Endothelial cell of umbilical vein (primary cell): ENCODE results near the gene MMP28. TPM values are rescaled to one million over a fixed set of nuclear protein-coding genes. Genes with fewer than 3 reads are reported as not detected.

Experiments
- BruUV-seq: library from RNA; stranded (reverse); fragments of 400-500 nt; replicated peaks from 2 replicates; lab custom pipeline; 2021; lab: Mats Ljungman, UMichigan
- CTCF ChIA-PET: fragments of 300-600, 350-600 bp; sonication (Branson Sonifier 250); formaldehyde crosslinking; loops from one replicate; lab custom pipeline; 2021; ENCODE audit warnings: antibody characterized with exemption, inconsistent platforms; lab: Charles Lee
- POLR2A ChIA-PET: fragments of 300-600, 350-600 bp; sonication (Branson Sonifier 250); formaldehyde crosslinking; loops from one replicate; lab custom pipeline; 2021; ENCODE audit warnings: antibody characterized with exemption, inconsistent platforms; lab: Charles Lee
- DNase-seq: peaks from one replicate; pipeline ENCODE4 v3.0.0-alpha.2; 2011; ENCODE audit warnings: low read depth, low spot score
- FAIRE-seq: peaks from 2 replicates; lab custom pipeline; 2011; peaks lifted over from hg19 to GRCh38; lab: Jason Lieb, UNC
- H2AFZ ChIP-seq: 2 replicates; pipeline ENCODE4 v1.6.0; 2012; ENCODE audit warnings: low read depth, low read length, control low read depth, inconsistent platforms
- H3K27ac ChIP-seq: 2 replicates; pipeline ENCODE4 v1.5.1; 2011; ENCODE audit warnings: low read depth, mild to moderate bottlenecking, control low read depth, low read length, moderate library complexity; ENCODE audit not compliant: insufficient read depth
- H3K27me3 ChIP-seq, 2 experiments: 2 replicates each; pipeline versions ENCODE4 v1.6.0 to v1.6.1; 2011; ENCODE audit warnings: low read length in 2 of 2, mixed read lengths in 1 of 2; ENCODE audit not compliant: control insufficient read depth in 2 of 2, insufficient read depth in 2 of 2
- H3K36me3 ChIP-seq, 2 experiments: 2 replicates in 1 of 2; 3 replicates in 1 of 2; pipeline ENCODE4 v1.5.1; 2011; ENCODE audit warnings: low read length in 2 of 2, mild to moderate bottlenecking in 1 of 2, moderate library complexity in 1 of 2; ENCODE audit not compliant: control insufficient read depth in 2 of 2, insufficient read depth in 2 of 2; ENCODE audit errors: extremely low read depth in 1 of 2
- H3K4me1 ChIP-seq: 3 replicates; pipeline ENCODE4 v1.5.1; 2011; ENCODE audit warnings: mild to moderate bottlenecking, low read length; ENCODE audit not compliant: control insufficient read depth, insufficient read depth; ENCODE audit errors: extremely low read depth
- H3K4me2 ChIP-seq: 2 replicates; pipeline ENCODE4 v1.6.1; 2011; ENCODE audit warnings: low read length, control low read depth, mixed read lengths; ENCODE audit not compliant: insufficient read depth
- H3K4me3 ChIP-seq, 3 experiments: fragments of 200-600 bp in 1 of 3; sonication (generic), shearing (Covaris generic) in 1 of 3; replicated peaks in 1 of 3; 2 replicates each; pipeline ENCODE4 v1.5.1; 2011 to 2016; ENCODE audit warnings: control low read depth in 3 of 3, low read length in 3 of 3, mild to moderate bottlenecking in 2 of 3, inconsistent platforms in 1 of 3, low read depth in 1 of 3, moderate library complexity in 1 of 3; ENCODE audit not compliant: insufficient read depth in 1 of 3
- H3K79me2 ChIP-seq: 2 replicates; pipeline ENCODE4 v1.6.0; 2012; ENCODE audit warnings: low read length, inconsistent platforms; ENCODE audit not compliant: control insufficient read depth, insufficient read depth
- H3K9ac ChIP-seq: replicated peaks from 2 replicates; pipeline ENCODE3; 2011; ENCODE audit warnings: low read length, control low read depth; ENCODE audit not compliant: insufficient read depth; ENCODE audit errors: extremely low read depth
- H3K9me1 ChIP-seq: replicated peaks from 3 replicates; pipeline ENCODE4 v1.6.0; 2011; ENCODE audit warnings: mild to moderate bottlenecking, low read length; ENCODE audit not compliant: control insufficient read depth, insufficient read depth; ENCODE audit errors: extremely low read depth
- H3K9me3 ChIP-seq: replicated peaks from 2 replicates; pipeline ENCODE4 v1.5.1; 2012; ENCODE audit warnings: low read length, inconsistent platforms; ENCODE audit not compliant: control insufficient read depth, insufficient read depth
- H4K20me1 ChIP-seq: replicated peaks from 2 replicates; pipeline ENCODE3; 2011; ENCODE audit warnings: mild to moderate bottlenecking, low read length; ENCODE audit not compliant: control insufficient read depth, insufficient read depth; ENCODE audit errors: extremely low read depth
- CTCF ChIP-seq, 2 donors: IDR thresholded peaks; 1 replicate in 1 of 2; 2 replicates in 1 of 2; pipeline ENCODE4 v1.5.1; 2011; ENCODE audit warnings: low read length in 2 of 2, mild to moderate bottlenecking in 2 of 2, moderate library complexity in 2 of 2, control low read depth in 1 of 2, inconsistent platforms in 1 of 2, low read depth in 1 of 2; ENCODE audit not compliant: insufficient read depth in 1 of 2; ENCODE audit errors: extremely low read depth in 1 of 2
- EZH2 ChIP-seq: IDR thresholded peaks from 2 replicates; pipeline ENCODE4 v1.6.1; 2012; ENCODE audit warnings: borderline replicate concordance, low read depth, mild to moderate bottlenecking, moderate library complexity, low read length, inconsistent platforms; ENCODE audit not compliant: severe bottlenecking
- FOS ChIP-seq: IDR thresholded peaks from 2 replicates; pipeline ENCODE4 v1.6.1; 2011; ENCODE audit warnings: mild to moderate bottlenecking, low read length, moderate library complexity, borderline replicate concordance; ENCODE audit not compliant: insufficient read depth
- GATA2 ChIP-seq: IDR thresholded peaks from 2 replicates; pipeline ENCODE4 v1.7.0; 2011; ENCODE audit warnings: low read depth, mild to moderate bottlenecking, moderate library complexity, mixed read lengths, low read length; ENCODE audit not compliant: insufficient read length, insufficient read depth
- JUN ChIP-seq: IDR thresholded peaks from 2 replicates; pipeline ENCODE4 v1.6.1; 2011; ENCODE audit warnings: borderline replicate concordance, low read depth; ENCODE audit not compliant: insufficient read length, insufficient read depth
- MAX ChIP-seq: IDR thresholded peaks from 2 replicates; pipeline ENCODE4 v1.6.1; 2011; ENCODE audit not compliant: insufficient read depth, insufficient read length
- MYC ChIP-seq: IDR thresholded peaks from one replicate; pipeline ENCODE4 v1.6.1; 2011; ENCODE audit warnings: mild to moderate bottlenecking, low read depth, low read length
- POLR2A ChIP-seq: IDR thresholded peaks from 2 replicates; pipeline ENCODE4 v1.6.1; 2012; ENCODE audit warnings: low read depth, mild to moderate bottlenecking, control low read depth, low read length
- POLR2AphosphoS5 ChIP-seq: IDR thresholded peaks from 2 replicates; pipeline ENCODE4 v1.6.1; 2012; ENCODE audit warnings: low read depth, mild to moderate bottlenecking, control low read depth, low read length, moderate library complexity; ENCODE audit not compliant: insufficient read depth
- dilution Hi-C: fragments of 300-500 bp; cut with MboI; formaldehyde crosslinking; loops from one replicate; pipeline ENCODE4 v1.15.0; 2019; ENCODE audit warnings: low sequenced_read_pairs; ENCODE audit not compliant: extremely low pct_ligation_motif_present
- intact Hi-C: fragments of 100-400 bp; cut with micrococcal nuclease; formaldehyde crosslinking; loops from one replicate; pipeline ENCODE4 v1.10.0; 2022
- polyA plus RNA-seq, 4 experiments: library from polyadenylated mRNA; depleted of rRNA in 3 of 4; stranded (reverse) in 3 of 4; unstranded in 1 of 4; fragments of >200 nt; gene quantifications; 2 replicates each; pipeline versions ENCODE4 v1.2.1 to v1.2.3, GENCODE V29; 2011 to 2012; ENCODE audit warnings: missing spikeins in 1 of 4
- total RNA-seq: library from RNA; stranded (reverse); gene quantifications from 2 replicates; pipeline ENCODE4 v1.2.3, GENCODE V29; 2021

MMP28 gene
- total and polyA plus RNA-seq, 2 donors (not counting 3 experiments of a cell fraction or from before 2014, with no cell fraction given): 6.1 to 7.1 TPM

- Histone ChIP-seq H2AFZ (no peak overlapping the region), H4K20me1 (no peaks in the 10 kb centered on the region), H3K4me2 (no peak overlapping the region), H3K4me3 (peak overlapping the region in 1 of 3 experiments; percentile 44), H3K27ac (no peak overlapping the region), H3K27me3 (peaks cover 3 to 11% of the 10 kb centered on the region in 2 experiments), H3K9me1 (no peaks in the 10 kb centered on the region), H3K79me2 (no peaks in the 10 kb centered on the region), H3K9me3 (no peaks in the 10 kb centered on the region), H3K9ac (no peak overlapping the region), H3K4me1 (peaks cover 4% of the 10 kb centered on the region), H3K36me3 (no peaks in the 10 kb centered on the region)
- DNase-seq (no peak), FAIRE-seq (no peak)
- POLR2A ChIA-PET: no interaction called here
- BruUV-seq: no TSS peak
- intact Hi-C loops (no loop called here), dilution Hi-C loops (loop anchor here (25.0 kb wide), 1 partner anchor 120 kb away; no protein-coding TSS in a partner anchor)
- TF ChIP-seq POLR2AphosphoS5 (no peak), EZH2 (peak; percentile 52)
- CTCF ChIA-PET: interaction anchor here (0.7 to 2.1 kb wide), 6 partner anchors 10 to 119 kb away, joined by 3 to 16 read pairs (median 6); no protein-coding TSS in a partner anchor
Measured at GRCh38 chr17:35731917-35732805, 63.3 kb downstream of the MMP28 start.

GRCh38 chr17:35731239-35731916 lies 64.1 kb downstream of the MMP28 start, which contains the start of gene RASL10B:
Gene RASL10B, plus strand, starts transcription at chr17:35731639. Its CDS starts 3,546 bp downstream, at chr17:35735185.
- intact Hi-C loops: no loop called here
- H3K27ac ChIP-seq: no peak within 1 kb of the TSS
- no TSS peak for BruUV-seq
- H3K9me3 ChIP-seq: no peaks in the 10 kb centered on the region
- H3K9ac ChIP-seq: no peak within 1 kb of the TSS
- TF ChIP-seq EZH2: peak; percentile 33
- no peak for TF ChIP-seq GATA2
- no peak for TF ChIP-seq JUN
- TF ChIP-seq POLR2AphosphoS5: peak; percentile 17
- no peak for TF ChIP-seq FOS
- TF ChIP-seq POLR2A: no peak
- no peak for TF ChIP-seq CTCF (IDR thresholded peaks at IDR 0.05; ENCODE audit: extremely low read depth in 1 of 2, insufficient read depth in 1 of 2, low read depth in 1 of 2, low read length in 2 of 2)
- TF ChIP-seq MYC: no peak
- no peak for TF ChIP-seq MAX
- no peaks in the 10 kb centered on the region for H4K20me1 ChIP-seq
- peak within 1 kb of the TSS in 2 of 3 experiments; percentile 6 to 44 for H3K4me3 ChIP-seq
- peak; percentile 28 for DNase-seq
- dilution Hi-C loops: loop anchor here (25.0 kb wide), 1 partner anchor 119 kb away; no protein-coding TSS in a partner anchor
- H3K36me3 ChIP-seq: peaks cover 0 to 2% of the 10 kb centered on the region in 2 experiments
- H2AFZ ChIP-seq: no peak within 1 kb of the TSS
- H3K9me1 ChIP-seq: no peaks in the 10 kb centered on the region
- ChIA-PET CTCF (interaction anchor here (0.7 to 2.1 kb wide), 6 partner anchors 9 to 118 kb away, joined by 3 to 16 read pairs (median 5); no protein-coding TSS in a partner anchor), POLR2A (no interaction called here)
- no peak for FAIRE-seq
- H3K79me2 ChIP-seq: no peaks in the 10 kb centered on the region
- H3K27me3 ChIP-seq: peaks cover 3 to 11% of the 10 kb centered on the region in 2 experiments
- H3K4me2 ChIP-seq: no peak within 1 kb of the TSS
- peaks cover 4% of the 10 kb centered on the region for H3K4me1 ChIP-seq
